Amygdala (tissue), 56 donors: ENCODE data around the gene WDR73.

Experiments used
- DNase-seq, 56 donors: peaks; one replicate each; lab custom pipeline; 2025; lab: John Stamatoyannopoulos, UW

The WDR73 gene

GRCh38 chr15:84621358-84621979, 32.6 kb downstream of the WDR73 start:
- no peak for DNase-seq

- no peak for DNase-seq
Observed at GRCh38 chr15:84620626-84621025, 33.5 kb downstream of the WDR73 start.

GRCh38 chr15:84616235-84616634, 37.8 kb downstream of the WDR73 start:
- peak in 1 of 56 donors; percentile 14 for DNase-seq

GRCh38 chr15:84611631-84612030, 42.5 kb downstream of the WDR73 start:
- DNase-seq, result no peak

- no peak for DNase-seq
Observed at GRCh38 chr15:84609818-84610525, 44.1 kb downstream of the WDR73 start.

GRCh38 chr15:84608707-84609284, 45.3 kb downstream of the WDR73 start:
- no peak for DNase-seq

- no peak for DNase-seq
Observed at GRCh38 chr15:84606653-84607120, 47.4 kb downstream of the WDR73 start.

- DNase-seq, result no peak
Observed at GRCh38 chr15:84605554-84605882, 48.6 kb downstream of the WDR73 start.

GRCh38 chr15:84604826-84605553, 49.1 kb downstream of the WDR73 start:
- DNase-seq, result peak in 8 of 56 donors; percentile 9 to 33 (median 15)

- DNase-seq, result no peak
Observed at GRCh38 chr15:84603630-84604379, 50.3 kb downstream of the WDR73 start.

- no peak for DNase-seq
Observed at GRCh38 chr15:84601555-84601838, 52.6 kb downstream of the WDR73 start.

- DNase-seq, result peak; percentile 77 to 98 (median 92)
Observed at GRCh38 chr15:84600687-84601554, 53.2 kb downstream of the WDR73 start, which contains the start of gene ZSCAN2. ZSCAN2 (plus strand) TSS chr15:84601009; CDS start chr15:84603928, 2,919 bp downstream.

- peak in 37 of 56 donors; percentile 8 to 83 (median 55) for DNase-seq
Observed at GRCh38 chr15:84600331-84600686, 53.8 kb downstream of the WDR73 start.

- DNase-seq, result no peak
Observed at GRCh38 chr15:84599906-84600305, 54.2 kb downstream of the WDR73 start.

GRCh38 chr15:84598993-84599392, 55.1 kb downstream of the WDR73 start:
- peak in 28 of 56 donors; percentile 4 to 71 (median 22) for DNase-seq

GRCh38 chr15:84598250-84598649, 55.8 kb downstream of the WDR73 start:
- peak in 1 of 56 donors; percentile 12 for DNase-seq

- DNase-seq, result no peak
Observed at GRCh38 chr15:84597296-84597695, 56.8 kb downstream of the WDR73 start.

- peak in 1 of 56 donors; percentile 1 for DNase-seq
Observed at GRCh38 chr15:84595660-84596059, 58.4 kb downstream of the WDR73 start.

GRCh38 chr15:84594617-84595290, 59.3 kb downstream of the WDR73 start:
- no peak for DNase-seq
